Liver (tissue), 3 donors: ENCODE results near the gene TLK2.
"Not testable (repeated sequence)": the region's sequence is repeated elsewhere in the genome, so short reads cannot be mapped to it uniquely, and the experiment has no call there.

Source experiments
- CTCF ChIP-seq: fragments of 150-350 bp; IDR thresholded peaks from 2 replicates; pipeline ENCODE4 v1.5.1; 2017; ENCODE audit warnings: improper control_type of control experiment, low read depth, low read length; ENCODE audit not compliant: missing input control
- EGR1 ChIP-seq, 2 donors: IDR thresholded peaks; 2 replicates each; pipeline ENCODE4 v1.6.1; 2016 to 2018; ENCODE audit warnings: antibody characterized with exemption in 2 of 2, low read depth in 2 of 2
- FOXA1 ChIP-seq: IDR thresholded peaks from 2 replicates; pipeline ENCODE4 v1.6.1; 2016; ENCODE audit warnings: antibody characterized with exemption
- HNF4A ChIP-seq, 2 donors: conservative IDR thresholded peaks; 2 replicates each; pipeline ENCODE4 v1.6.1; 2016; ENCODE audit warnings: antibody characterized with exemption in 2 of 2, mild to moderate bottlenecking in 2 of 2
- REST ChIP-seq: IDR thresholded peaks from 2 replicates; pipeline ENCODE4 v1.6.1; 2016; ENCODE audit warnings: antibody characterized with exemption, mild to moderate bottlenecking
- RXRA ChIP-seq, 2 donors: IDR thresholded peaks; 2 replicates each; pipeline ENCODE4 v1.6.1; 2017 to 2018; ENCODE audit warnings: antibody characterized with exemption in 2 of 2, mild to moderate bottlenecking in 1 of 2
- SP1 ChIP-seq: IDR thresholded peaks from 2 replicates; pipeline ENCODE4 v1.6.1; 2018; ENCODE audit warnings: antibody characterized with exemption, mild to moderate bottlenecking
- donor health status: healthy.
- donor health status: healthy.

- not testable (repeated sequence) for TF ChIP-seq CTCF; FOXA1; REST; RXRA (IDR thresholded peaks at IDR 0.05); HNF4A (conservative IDR thresholded peaks at IDR 0.05); SP1; EGR1 (IDR thresholded peaks at IDR 0.05; ENCODE audit: low read depth in 2 of 2)
These were observed 28.7 kb downstream of the TLK2 start for GRCh38 chr17:62507191-62507836.
